HEK293T (cell line): ENCODE results near the gene INCA1.

ENCODE experiments used
- ARNT ChIP-seq: fragments of 450-650 bp; IDR thresholded peaks from 2 replicates; pipeline ENCODE4 v1.6.1; 2017; ENCODE audit warnings: mild to moderate bottlenecking
- BHLHE40 ChIP-seq: fragments of 450-650 bp; IDR thresholded peaks from 2 replicates; pipeline ENCODE4 v1.6.1; 2016; ENCODE audit warnings: mild to moderate bottlenecking, moderate library complexity, borderline replicate concordance
- CTBP1 ChIP-seq: fragments of 450-650 bp; IDR thresholded peaks from 2 replicates; pipeline ENCODE4 v1.6.1; 2016; ENCODE audit warnings: borderline replicate concordance
- FOXA1 ChIP-seq: fragments of 450-650 bp; IDR thresholded peaks from 2 replicates; pipeline ENCODE4 v1.6.1; 2016; ENCODE audit warnings: mild to moderate bottlenecking
- FOXK2 ChIP-seq: fragments of 450-650 bp; IDR thresholded peaks from 2 replicates; pipeline ENCODE4 v1.6.1; 2016; ENCODE audit warnings: mild to moderate bottlenecking
- HDGF ChIP-seq: fragments of 450-650 bp; IDR thresholded peaks from 2 replicates; pipeline ENCODE4 v1.6.1; 2017; ENCODE audit warnings: antibody characterized with exemption, borderline replicate concordance
- L3MBTL2 ChIP-seq: fragments of 450-650 bp; conservative IDR thresholded peaks from 2 replicates; pipeline ENCODE4 v1.6.1; 2016; ENCODE audit warnings: mild to moderate bottlenecking
- LEF1 ChIP-seq: fragments of 450-650 bp; IDR thresholded peaks from 2 replicates; pipeline ENCODE4 v1.6.1; 2017; ENCODE audit warnings: mild to moderate bottlenecking, borderline replicate concordance
- SP1 ChIP-seq: fragments of 450-650 bp; IDR thresholded peaks from 2 replicates; pipeline ENCODE4 v1.6.1; 2017
- SUZ12 ChIP-seq: fragments of 450-650 bp; IDR thresholded peaks from 2 replicates; pipeline ENCODE4 v1.6.1; 2016; ENCODE audit warnings: mild to moderate bottlenecking
- TARDBP ChIP-seq: fragments of 450-650 bp; IDR thresholded peaks from 2 replicates; pipeline ENCODE4 v1.6.1; 2016
- TF ChIP-seq, protein P1 (sequence below): fragments of 450-650 bp; IDR thresholded peaks from 2 replicates; pipeline ENCODE4 v1.6.1; 2016

DNA sequence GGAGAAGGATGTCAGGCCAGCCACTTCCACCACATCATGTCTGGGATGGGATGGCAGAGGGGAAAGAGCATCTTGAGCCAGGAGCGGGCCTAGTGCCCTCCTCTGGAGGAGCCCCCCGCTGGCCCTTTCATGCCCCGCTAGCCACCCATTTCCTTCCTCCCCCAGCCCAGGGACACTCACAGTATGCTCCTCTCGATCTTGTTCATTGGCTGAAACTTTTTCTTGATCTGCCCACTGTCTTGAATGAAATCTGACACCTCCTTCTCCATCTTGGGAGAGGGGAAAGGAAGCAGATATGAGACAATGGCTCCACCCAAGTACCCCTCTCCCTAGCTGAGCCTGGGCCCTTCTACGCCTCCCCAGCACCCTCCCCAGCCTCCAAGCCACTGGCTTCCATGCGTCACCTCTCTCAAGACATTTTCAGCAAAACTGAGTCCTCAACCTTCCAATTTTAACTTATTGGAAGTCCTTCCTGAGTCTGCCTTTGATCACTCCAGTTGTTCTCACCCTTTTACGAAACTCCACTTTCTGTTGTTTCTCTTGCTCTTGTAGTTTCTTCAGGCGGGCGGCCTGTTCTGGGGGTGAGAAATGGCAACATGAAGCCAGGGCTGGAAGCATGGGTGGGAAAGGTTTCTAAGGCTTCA is 36.9 kb downstream of the INCA1 start:
- TF ChIP-seq ARNT (no peak), L3MBTL2 (no peak), BHLHE40 (no peak), FOXK2 (no peak), SP1 (no peak), LEF1 (no peak), FOXA1 (no peak), SUZ12 (no peak), CTBP1 (no peak), HDGF (no peak), TARDBP (no peak)
- TF ChIP-seq, protein P1, sequence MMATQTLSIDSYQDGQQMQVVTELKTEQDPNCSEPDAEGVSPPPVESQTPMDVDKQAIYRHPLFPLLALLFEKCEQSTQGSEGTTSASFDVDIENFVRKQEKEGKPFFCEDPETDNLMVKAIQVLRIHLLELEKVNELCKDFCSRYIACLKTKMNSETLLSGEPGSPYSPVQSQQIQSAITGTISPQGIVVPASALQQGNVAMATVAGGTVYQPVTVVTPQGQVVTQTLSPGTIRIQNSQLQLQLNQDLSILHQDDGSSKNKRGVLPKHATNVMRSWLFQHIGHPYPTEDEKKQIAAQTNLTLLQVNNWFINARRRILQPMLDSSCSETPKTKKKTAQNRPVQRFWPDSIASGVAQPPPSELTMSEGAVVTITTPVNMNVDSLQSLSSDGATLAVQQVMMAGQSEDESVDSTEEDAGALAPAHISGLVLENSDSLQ: no peak
